K562 (cell line): ENCODE results near the gene RGS12. TPM values are rescaled to one million over a fixed set of nuclear protein-coding genes. Genes with fewer than 3 reads are reported as not detected.

ENCODE experiments used
- ATAC-seq: fragments of 200-7000 bp; cut with Tn5 transposase; 3 replicates; pipeline ENCODE4 v1.9.1; 2020; ENCODE audit warnings: moderate library complexity
- BruUV-seq: library from RNA; stranded (reverse); fragments of 400-500 nt; replicated peaks from 2 replicates; lab custom pipeline; 2021; lab: Mats Ljungman, UMichigan
- CTCF ChIA-PET: fragments of 300-600 bp; formaldehyde crosslinking; extraction: SDS; loops from one replicate; lab custom pipeline; 2021; ENCODE audit warnings: low intra/inter-chr PET ratio; lab: Yijun Ruan, JAX
- POLR2A ChIA-PET: fragments of 300-600, 350-650 bp; sonication (Branson Sonifier 250); formaldehyde crosslinking; extraction: SDS; loops from one replicate; lab custom pipeline; 2021; ENCODE audit warnings: antibody characterized with exemption, inconsistent platforms; lab: Yijun Ruan, JAX
- DNase-seq, 4 experiments: peaks; one replicate each; pipeline versions ENCODE4 v3.0.0 to v3.0.0-alpha.2; 2011 to 2018; ENCODE audit warnings: low spot score in 3 of 4, mixed read lengths in 3 of 4; ENCODE audit errors: extremely low read depth in 1 of 4
- FAIRE-seq: peaks from 2 replicates; lab custom pipeline; 2011; peaks lifted over from hg19 to GRCh38; lab: Jason Lieb, UNC
- H2AFZ ChIP-seq: 2 replicates; pipeline ENCODE4 v1.6.0; 2011; ENCODE audit warnings: low read depth, low read length, control low read depth, inconsistent platforms
- H3K27ac ChIP-seq: fragments of 200-600 bp; 3 replicates; pipeline ENCODE4 v1.8.0; 2011; ENCODE audit warnings: low read depth, mild to moderate bottlenecking, control low read depth, inconsistent platforms, low read length, moderate library complexity, mixed read lengths; ENCODE audit errors: extremely low read depth
- H3K27me3 ChIP-seq, 2 experiments: fragments of 300-600 bp in 1 of 2; 2 replicates in 1 of 2; 3 replicates in 1 of 2; pipeline versions ENCODE4 v1.6.0 to v1.8.0; 2011; ENCODE audit warnings: inconsistent platforms in 2 of 2, low read length in 2 of 2, mild to moderate bottlenecking in 1 of 2, mixed read lengths in 1 of 2, moderate library complexity in 1 of 2; ENCODE audit not compliant: control insufficient read depth in 2 of 2, insufficient read depth in 2 of 2
- H3K36me3 ChIP-seq: fragments of 300-600 bp; 3 replicates; pipeline ENCODE4 v1.8.0; 2011; ENCODE audit warnings: mild to moderate bottlenecking, low read length, inconsistent platforms; ENCODE audit not compliant: control insufficient read depth, insufficient read depth
- H3K4me1 ChIP-seq, 2 experiments: fragments of 200-600 bp in 1 of 2; replicated peaks in 1 of 2; 2 replicates in 1 of 2; 3 replicates in 1 of 2; pipeline versions ENCODE4 v1.5.1 to v1.8.0; 2011; ENCODE audit warnings: inconsistent platforms in 2 of 2, low read length in 2 of 2, mild to moderate bottlenecking in 1 of 2, mixed read lengths in 1 of 2, moderate library complexity in 1 of 2; ENCODE audit not compliant: control insufficient read depth in 2 of 2, insufficient read depth in 2 of 2
- H3K4me2 ChIP-seq: 2 replicates; pipeline ENCODE4 v1.6.1; 2011; ENCODE audit warnings: low read length, control low read depth, inconsistent platforms, mixed read lengths; ENCODE audit not compliant: insufficient read depth
- H3K4me3 ChIP-seq: fragments of 200-600 bp; sonication (generic), shearing (Covaris generic); 2 replicates; pipeline ENCODE4 v1.5.1; 2016; ENCODE audit warnings: control low read depth, inconsistent platforms
- H3K79me2 ChIP-seq: fragments of 200-600 bp; 3 replicates; pipeline ENCODE4 v1.8.0; 2011; ENCODE audit warnings: low read length, inconsistent platforms; ENCODE audit not compliant: control insufficient read depth, insufficient read depth
- H3K9ac ChIP-seq, 2 experiments: 2 replicates each; pipeline versions ENCODE4 v1.6.0 to v1.6.1; 2011; ENCODE audit warnings: low read depth in 2 of 2, low read length in 2 of 2, control low read depth in 1 of 2, inconsistent platforms in 1 of 2, mild to moderate bottlenecking in 1 of 2, mixed read lengths in 1 of 2; ENCODE audit not compliant: insufficient read depth in 1 of 2
- H3K9me1 ChIP-seq: one replicate; pipeline ENCODE4 v1.6.0; 2011; ENCODE audit warnings: inconsistent platforms, mild to moderate bottlenecking, low read length, moderate library complexity; ENCODE audit not compliant: control insufficient read depth, insufficient read depth
- H3K9me3 ChIP-seq: replicated peaks from 2 replicates; pipeline ENCODE4 v1.5.1; 2011; ENCODE audit warnings: low read depth, low read length, inconsistent platforms; ENCODE audit not compliant: control insufficient read depth, insufficient read depth
- H4K20me1 ChIP-seq: replicated peaks from 2 replicates; pipeline ENCODE4 v1.6.1; 2011; ENCODE audit warnings: low read length, inconsistent platforms, mixed read lengths; ENCODE audit not compliant: control insufficient read depth, insufficient read depth
- EP300 ChIP-seq: IDR thresholded peaks from 2 replicates; pipeline ENCODE4 v1.6.1; 2012; ENCODE audit warnings: low read length, improper control_type of control experiment
- WGBS: fragments of 100-300 bp; shearing (Covaris generic); methylation state at CpG from one replicate; pipeline ENCODE4 v1.1.6; 2016; ENCODE audit warnings: low coverage, mixed read lengths; ENCODE audit not compliant: insufficient coverage; ENCODE audit errors: missing lambda C conversion rate; 5-methylcytosine and 5-hydroxymethylcytosine counted together
- in situ Hi-C: fragments of 300-500 bp; cut with MboI; formaldehyde crosslinking; loops from 4 replicates; pipeline ENCODE4 v1.15.0; 2018; ENCODE audit warnings: inconsistent platforms, mixed read lengths
- intact Hi-C: fragments of 100-400 bp; cut with micrococcal nuclease; formaldehyde crosslinking; loops from 2 replicates; pipeline ENCODE4 v1.14.2; 2022
- polyA plus RNA-seq, 8 experiments: library from polyadenylated mRNA; depleted of rRNA in 4 of 8; stranded (reverse) in 5 of 8; unstranded in 3 of 8; fragments of >200 nt; fragmentation: Nextera tagmentation in 2 of 8; fragmentation: Illumina TruSeq in 1 of 8; extraction: Ambion mirVana in 2 of 8; extraction: Trizol in 1 of 8; gene quantifications; 2 replicates each; pipeline versions ENCODE4 v1.2.1 to v1.2.3, GENCODE V29; 2011 to 2014; ENCODE audit warnings: inconsistent platforms in 1 of 8, missing spikeins in 1 of 8
- total RNA-seq, 7 experiments: library from RNA; depleted of rRNA in 6 of 7; stranded (reverse); fragments of >200 nt in 6 of 7; fragmentation: Illumina TruSeq in 2 of 7; extraction: Trizol in 2 of 7; gene quantifications; 2 replicates each; pipeline versions ENCODE4 v1.2.1 to v1.2.3, GENCODE V29; 2011 to 2021; ENCODE audit warnings: low replicate concordance in 1 of 7
- TF ChIP-seq, protein P1 (sequence below): sonication (generic); formaldehyde crosslinking; IDR thresholded peaks from 2 replicates; pipeline ENCODE4 v1.8.0; 2022; ENCODE audit warnings: mild to moderate bottlenecking, missing genetic modification reagents

RGS12 gene
- total and polyA plus RNA-seq, 9 of the 15 experiments (the other 6 are each of a cell fraction or from before 2014, with no cell fraction given) = 0.30 to 8.8 (median 5.5) TPM

DNA sequence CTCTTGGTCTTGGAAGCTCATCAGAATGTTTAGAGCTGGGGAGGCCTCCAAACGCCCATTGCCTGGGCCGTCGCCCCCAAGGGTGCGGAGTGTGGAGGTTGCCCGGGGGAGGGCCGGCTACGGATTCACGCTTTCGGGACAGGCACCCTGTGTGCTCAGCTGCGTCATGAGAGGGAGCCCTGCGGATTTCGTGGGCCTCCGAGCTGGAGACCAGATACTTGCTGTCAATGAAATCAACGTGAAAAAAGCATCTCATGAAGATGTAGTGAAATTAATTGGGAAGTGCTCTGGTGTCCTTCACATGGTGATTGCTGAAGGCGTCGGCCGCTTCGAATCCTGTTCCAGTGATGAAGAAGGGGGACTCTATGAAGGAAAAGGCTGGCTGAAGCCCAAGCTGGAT, 23.3 kb downstream of the RGS12 start:
- POLR2A ChIA-PET = no interaction called here
- FAIRE-seq (no peak), DNase-seq (no peak), ATAC-seq (no peak)
- WGBS = 73% methylated on average over 7 of the region's 18 CpGs
- TF ChIP-seq, protein P1, sequence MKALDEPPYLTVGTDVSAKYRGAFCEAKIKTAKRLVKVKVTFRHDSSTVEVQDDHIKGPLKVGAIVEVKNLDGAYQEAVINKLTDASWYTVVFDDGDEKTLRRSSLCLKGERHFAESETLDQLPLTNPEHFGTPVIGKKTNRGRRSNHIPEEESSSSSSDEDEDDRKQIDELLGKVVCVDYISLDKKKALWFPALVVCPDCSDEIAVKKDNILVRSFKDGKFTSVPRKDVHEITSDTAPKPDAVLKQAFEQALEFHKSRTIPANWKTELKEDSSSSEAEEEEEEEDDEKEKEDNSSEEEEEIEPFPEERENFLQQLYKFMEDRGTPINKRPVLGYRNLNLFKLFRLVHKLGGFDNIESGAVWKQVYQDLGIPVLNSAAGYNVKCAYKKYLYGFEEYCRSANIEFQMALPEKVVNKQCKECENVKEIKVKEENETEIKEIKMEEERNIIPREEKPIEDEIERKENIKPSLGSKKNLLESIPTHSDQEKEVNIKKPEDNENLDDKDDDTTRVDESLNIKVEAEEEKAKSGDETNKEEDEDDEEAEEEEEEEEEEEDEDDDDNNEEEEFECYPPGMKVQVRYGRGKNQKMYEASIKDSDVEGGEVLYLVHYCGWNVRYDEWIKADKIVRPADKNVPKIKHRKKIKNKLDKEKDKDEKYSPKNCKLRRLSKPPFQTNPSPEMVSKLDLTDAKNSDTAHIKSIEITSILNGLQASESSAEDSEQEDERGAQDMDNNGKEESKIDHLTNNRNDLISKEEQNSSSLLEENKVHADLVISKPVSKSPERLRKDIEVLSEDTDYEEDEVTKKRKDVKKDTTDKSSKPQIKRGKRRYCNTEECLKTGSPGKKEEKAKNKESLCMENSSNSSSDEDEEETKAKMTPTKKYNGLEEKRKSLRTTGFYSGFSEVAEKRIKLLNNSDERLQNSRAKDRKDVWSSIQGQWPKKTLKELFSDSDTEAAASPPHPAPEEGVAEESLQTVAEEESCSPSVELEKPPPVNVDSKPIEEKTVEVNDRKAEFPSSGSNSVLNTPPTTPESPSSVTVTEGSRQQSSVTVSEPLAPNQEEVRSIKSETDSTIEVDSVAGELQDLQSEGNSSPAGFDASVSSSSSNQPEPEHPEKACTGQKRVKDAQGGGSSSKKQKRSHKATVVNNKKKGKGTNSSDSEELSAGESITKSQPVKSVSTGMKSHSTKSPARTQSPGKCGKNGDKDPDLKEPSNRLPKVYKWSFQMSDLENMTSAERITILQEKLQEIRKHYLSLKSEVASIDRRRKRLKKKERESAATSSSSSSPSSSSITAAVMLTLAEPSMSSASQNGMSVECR (CRISPR knock-in tag) = no peak
- no peak for TF ChIP-seq EP300
- Histone ChIP-seq H2AFZ (no peak overlapping the region), H3K4me1 (peaks cover 0 to 18% of the 10 kb centered on the region in 2 experiments; a peak in 2 of 5 replicates), H3K9me1 (no peaks in the 10 kb centered on the region), H3K27me3 (peaks cover 0 to 5% of the 10 kb centered on the region in 2 experiments; a peak in 2 of 5 replicates), H3K79me2 (no peaks in the 10 kb centered on the region), H4K20me1 (peaks cover 13% of the 10 kb centered on the region), H3K9me3 (no peaks in the 10 kb centered on the region), H3K4me2 (no peak overlapping the region), H3K9ac (no peak overlapping the region), H3K36me3 (no peaks in the 10 kb centered on the region), H3K4me3 (no peak overlapping the region), H3K27ac (no peak overlapping the region)
- in situ Hi-C loops = no loop called here
- no TSS peak for BruUV-seq
- intact Hi-C loops = no loop called here
- CTCF ChIA-PET = no interaction called here
